HG02884 (cell line): ENCODE measurements around the gene FRMD8.

Experiments used
- ATAC-seq: cut with Tn5 transposase; IDR thresholded peaks from one replicate; pipeline ENCODE4 v1.9.1; 2021; ENCODE audit warnings: mild to moderate bottlenecking, moderate library complexity; ENCODE audit not compliant: unreplicated experiment

The FRMD8 gene

DNA sequence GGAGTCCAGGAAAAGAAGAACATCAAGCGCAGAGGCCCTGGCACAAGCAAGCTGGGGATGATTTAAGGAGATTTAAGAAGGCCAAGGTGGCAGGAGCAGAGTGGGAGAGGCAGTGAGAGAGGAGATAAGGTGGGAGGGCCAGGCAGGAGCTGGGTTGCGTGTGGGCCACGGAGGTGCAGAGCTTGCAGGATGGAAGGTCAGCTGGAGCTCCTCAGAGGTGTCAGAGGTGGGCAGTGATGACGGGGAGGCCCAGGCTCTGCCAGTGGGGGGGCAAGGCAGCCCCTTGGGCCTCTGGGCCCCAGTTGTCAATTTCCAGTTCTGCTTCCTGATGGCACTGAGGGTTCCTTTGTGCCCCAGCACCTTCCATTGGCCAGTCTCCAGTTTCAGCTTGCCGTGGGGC is 6.5 kb downstream of the FRMD8 start:
- ATAC-seq = no peak

- no peak for ATAC-seq
These were observed 7.2 kb downstream of the FRMD8 start for GRCh38 chr11:65393513-65394079.

DNA sequence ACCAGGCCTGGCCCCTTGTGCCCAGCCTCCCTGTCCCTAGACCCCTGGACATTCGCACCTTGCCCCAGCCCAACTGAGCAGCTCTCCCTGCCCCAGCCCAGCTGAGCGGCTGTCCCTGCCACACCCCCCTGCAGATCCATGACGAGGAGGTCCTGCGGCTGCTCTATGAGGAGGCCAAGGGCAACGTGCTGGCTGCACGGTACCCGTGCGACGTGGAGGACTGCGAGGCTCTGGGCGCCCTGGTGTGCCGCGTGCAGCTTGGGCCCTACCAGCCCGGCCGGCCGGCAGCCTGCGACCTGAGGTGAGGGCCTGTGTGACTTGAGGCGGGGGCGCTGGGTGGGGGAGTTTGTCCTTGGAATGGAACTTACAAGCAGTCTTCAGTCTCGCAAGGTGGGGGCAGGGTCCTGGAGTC is 7.7 kb downstream of the FRMD8 start:
- no peak for ATAC-seq

GRCh38 chr11:65395961-65396530 is 9.6 kb downstream of the FRMD8 start:
- no peak for ATAC-seq

DNA sequence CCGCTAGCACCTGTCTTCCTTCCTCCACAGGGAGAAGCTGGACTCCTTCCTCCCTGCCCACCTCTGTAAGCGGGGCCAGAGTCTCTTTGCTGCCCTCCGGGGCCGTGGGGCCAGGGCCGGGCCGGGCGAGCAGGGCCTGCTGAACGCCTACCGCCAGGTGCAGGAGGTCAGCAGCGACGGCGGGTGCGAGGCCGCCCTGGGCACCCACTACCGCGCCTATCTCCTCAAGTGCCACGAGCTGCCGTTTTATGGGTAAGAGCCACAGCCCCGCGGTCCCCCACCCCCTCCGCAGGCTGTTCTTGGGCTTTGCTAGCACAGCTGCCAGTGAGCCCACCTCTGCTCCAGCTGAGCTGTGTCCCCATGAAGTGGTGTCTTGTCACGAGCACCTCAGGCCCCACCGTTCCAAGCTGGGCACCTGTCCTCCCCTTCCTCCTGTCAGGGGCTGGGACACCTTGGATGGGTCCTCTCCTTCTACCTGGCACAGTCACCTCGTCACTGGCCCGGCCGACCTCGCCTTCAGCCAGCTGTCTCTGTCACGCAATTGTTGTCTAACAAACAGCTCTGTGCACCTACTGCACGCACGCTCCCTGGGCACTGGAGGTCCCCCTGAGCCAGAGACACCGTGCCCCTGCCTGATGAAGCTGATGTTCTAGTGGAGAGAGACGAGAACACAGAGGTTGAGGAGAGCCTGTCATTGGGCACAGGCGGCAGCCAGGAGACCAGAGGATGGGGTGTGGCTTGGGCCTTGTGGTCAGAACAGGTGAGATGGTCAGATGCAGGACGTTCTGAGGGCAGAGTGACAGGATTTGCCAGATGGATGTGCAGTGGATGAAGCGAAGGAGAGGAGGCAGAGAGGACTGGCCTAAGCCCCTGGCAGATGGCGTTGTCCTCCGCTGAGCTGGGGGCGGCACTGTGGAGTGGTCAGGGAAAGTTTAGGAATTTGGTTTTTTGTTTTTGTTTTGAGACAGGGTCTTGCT is 10.6 kb downstream of the FRMD8 start:
- ATAC-seq = no peak

GRCh38 chr11:65398362-65398910 is 12.0 kb downstream of the FRMD8 start:
- no peak for ATAC-seq

GRCh38 chr11:65399249-65399648 is 12.8 kb downstream of the FRMD8 start:
- ATAC-seq = no peak

GRCh38 chr11:65399845-65400244 is 13.4 kb downstream of the FRMD8 start:
- ATAC-seq = no peak

- ATAC-seq = no peak
These were observed 14.1 kb downstream of the FRMD8 start for GRCh38 chr11:65400307-65401072.

GRCh38 chr11:65401073-65401802 is 14.8 kb downstream of the FRMD8 start:
- ATAC-seq = no peak

- no peak for ATAC-seq
These were observed 15.4 kb downstream of the FRMD8 start for GRCh38 chr11:65401803-65402248.

DNA sequence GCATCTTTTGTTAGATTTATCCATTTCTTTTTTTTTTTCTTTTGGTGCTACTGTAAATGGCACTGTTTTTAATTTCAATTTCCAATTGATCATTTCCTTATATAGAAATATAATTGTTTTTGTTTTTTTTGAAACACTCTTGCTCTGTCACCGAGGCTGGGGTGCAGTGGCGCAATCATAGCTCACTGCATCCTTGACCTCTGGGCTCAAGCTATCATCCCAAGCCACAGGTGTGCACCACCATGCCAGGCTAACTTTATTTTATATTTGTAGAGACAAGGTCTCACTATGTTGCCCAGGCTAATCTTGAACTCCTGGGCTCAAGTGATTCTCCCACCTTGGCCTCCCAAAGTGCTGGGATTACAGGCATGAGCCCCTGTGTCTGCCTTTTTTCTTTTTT is 16.4 kb downstream of the FRMD8 start:
- ATAC-seq = no peak

DNA sequence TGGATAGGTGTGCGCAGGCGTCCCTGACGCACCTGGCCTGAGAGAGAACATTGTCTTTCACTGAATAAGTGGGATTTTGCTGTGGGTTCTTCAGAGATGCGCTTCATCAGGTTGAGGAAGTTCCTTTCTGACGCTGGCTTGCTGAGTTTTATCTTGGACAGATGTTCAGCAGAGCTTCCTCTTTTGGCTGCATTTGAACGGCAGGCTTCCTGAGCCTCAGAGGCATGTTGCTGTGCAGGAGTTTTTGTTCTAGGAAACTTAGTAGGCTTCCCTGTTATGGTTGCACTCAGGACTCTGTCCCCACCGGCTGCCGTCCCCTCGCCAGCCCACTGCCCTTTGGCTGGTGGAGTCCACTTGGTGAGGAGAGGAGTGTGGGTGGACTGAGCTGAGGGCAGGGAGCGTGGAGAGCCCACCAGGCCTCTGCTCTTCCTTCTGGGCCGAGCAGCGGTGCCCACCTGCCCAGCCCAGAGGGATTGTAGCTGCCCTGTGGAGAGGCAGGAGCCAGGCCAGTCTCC is 17.2 kb downstream of the FRMD8 start:
- no peak for ATAC-seq

GRCh38 chr11:65404210-65404609 is 17.8 kb downstream of the FRMD8 start:
- ATAC-seq = no peak

DNA sequence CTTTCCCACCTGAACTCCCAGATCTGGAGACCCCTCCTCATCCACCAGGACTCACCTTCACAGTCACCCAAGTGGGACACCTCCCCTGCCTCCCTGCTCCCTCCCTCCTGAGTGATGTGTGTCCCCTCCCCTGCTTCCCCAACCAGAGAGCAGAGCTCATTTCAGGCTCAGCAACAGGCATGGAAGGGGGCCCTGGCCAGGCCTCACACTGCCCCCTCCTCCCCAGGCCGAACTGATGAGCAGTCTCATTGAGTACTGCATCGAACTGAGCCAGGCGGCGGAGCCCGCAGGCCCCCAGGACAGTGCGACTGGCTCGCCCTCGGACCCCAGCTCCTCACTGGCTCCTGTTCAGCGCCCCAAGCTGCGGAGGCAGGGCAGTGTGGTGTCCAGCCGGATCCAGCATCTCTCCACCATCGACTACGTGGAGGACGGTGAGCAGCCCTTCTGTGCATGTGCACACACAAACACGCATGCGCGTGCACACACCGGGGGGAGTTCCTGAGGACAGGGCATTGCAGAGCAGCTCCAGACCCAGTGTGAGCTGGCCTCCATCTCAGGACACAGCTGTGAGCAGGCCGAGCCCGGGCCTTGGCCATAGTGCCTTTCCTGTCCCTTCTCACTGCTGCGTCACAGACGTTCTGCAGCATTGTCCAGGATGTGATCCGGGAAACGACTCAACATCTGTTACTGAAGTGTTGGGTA is 18.4 kb downstream of the FRMD8 start:
- ATAC-seq = no peak

- no peak for ATAC-seq
These were observed 24.7 kb downstream of the FRMD8 start for GRCh38 chr11:65410936-65411680.

DNA sequence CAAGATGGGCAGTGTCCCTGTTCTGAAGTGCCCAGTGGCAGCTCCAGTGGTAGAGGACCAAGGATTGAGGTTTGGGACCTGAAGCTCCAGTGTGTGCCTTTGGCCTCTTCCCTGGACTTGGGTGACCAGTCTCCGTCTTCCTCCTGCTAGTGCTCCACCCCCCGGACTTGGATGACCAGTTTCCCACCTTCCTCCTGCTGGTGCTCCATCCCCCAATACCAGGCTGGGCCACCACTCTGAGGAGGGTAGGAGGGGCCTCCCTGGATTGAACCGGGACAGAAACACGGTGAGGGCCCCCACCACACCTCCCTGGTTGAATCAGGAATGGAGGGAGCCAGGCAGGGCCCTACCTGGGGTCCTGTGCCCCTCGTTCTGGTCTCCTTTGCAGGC is 25.2 kb downstream of the FRMD8 start:
- no peak for ATAC-seq

DNA sequence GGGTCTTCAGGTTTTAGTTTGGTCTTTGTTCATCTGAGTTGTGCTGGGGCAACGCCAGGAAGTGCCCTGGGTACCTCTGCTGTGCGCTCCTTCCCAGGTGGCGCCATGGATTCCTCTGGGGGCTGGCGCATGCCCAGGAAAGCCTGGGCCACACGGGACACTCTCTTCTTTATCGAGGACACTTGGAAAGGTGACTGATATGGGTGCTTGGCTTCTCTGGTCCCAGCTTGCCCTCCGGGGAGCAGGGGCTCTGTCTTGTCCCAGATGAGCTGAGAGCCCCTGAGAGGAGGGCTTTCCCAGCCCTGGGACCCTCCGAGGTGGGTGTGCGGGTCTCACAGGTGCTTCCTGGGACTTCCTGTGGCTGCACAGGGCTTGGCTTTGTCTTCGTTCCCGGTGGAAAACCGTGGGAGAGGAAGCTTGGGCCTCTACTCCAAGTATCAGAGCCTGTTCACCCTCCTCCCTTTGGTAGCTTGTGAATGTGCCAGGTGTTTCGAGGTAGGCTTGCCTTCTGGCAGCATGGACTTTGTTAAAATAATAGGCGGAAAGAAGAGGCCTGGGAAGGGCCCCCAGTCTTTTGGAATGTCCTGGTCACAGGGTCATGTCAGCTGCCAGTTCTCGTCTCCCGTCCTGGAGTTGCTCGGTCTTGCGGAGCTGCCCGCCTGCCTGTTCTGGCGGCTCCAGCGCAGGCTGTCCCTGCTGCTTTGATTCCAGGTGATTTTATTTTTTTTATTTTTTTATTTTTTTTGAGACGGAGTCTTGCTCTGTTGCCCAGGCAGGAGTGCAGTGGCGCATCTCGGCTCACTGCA is 26.0 kb downstream of the FRMD8 start:
- no peak for ATAC-seq
